Activated CD8-positive, alpha-beta memory T cell treated with anti-CD3 and anti-CD28 coated beads, Interleukin-2, amount 10 ng/mL, durations not matched to agents 7 days and 5 days (primary cell): ENCODE data around the gene GPC1. TPM values are rescaled to one million over a fixed set of nuclear protein-coding genes. Genes with fewer than 3 reads are reported as not detected.

Experiments used
- ATAC-seq: fragments of 150-1000 bp; cut with Tn5 transposase; one replicate; pipeline ENCODE4 v1.10.0; 2021; ENCODE audit warnings: moderate library complexity
- CTCF ChIA-PET: fragments of 350-600 bp; sonication (Branson Sonifier 250); formaldehyde crosslinking; loops from one replicate; lab custom pipeline; 2021; ENCODE audit warnings: antibody characterized with exemption; lab: Charles Lee
- DNase-seq: peaks from one replicate; pipeline ENCODE4 v3.0.0-alpha.2; 2020
- H3K27ac Mint-ChIP-seq: one replicate; pipeline ENCODE4 v1.8.0; 2021; ENCODE audit warnings: mild to moderate bottlenecking, mixed read lengths
- H3K27me3 Mint-ChIP-seq: one replicate; pipeline ENCODE4 v1.8.0; 2021; ENCODE audit warnings: mixed read lengths
- H3K36me3 Mint-ChIP-seq: one replicate; pipeline ENCODE4 v1.8.0; 2021; ENCODE audit warnings: mild to moderate bottlenecking, mixed read lengths
- H3K4me1 Mint-ChIP-seq: one replicate; pipeline ENCODE4 v1.8.0; 2021; ENCODE audit warnings: mixed read lengths
- H3K4me3 Mint-ChIP-seq: one replicate; pipeline ENCODE4 v1.8.0; 2021; ENCODE audit warnings: mild to moderate bottlenecking, moderate library complexity, mixed read lengths
- H3K9me3 Mint-ChIP-seq: one replicate; pipeline ENCODE4 v1.8.0; 2022; ENCODE audit warnings: low read depth, mixed read lengths
- total RNA-seq, 2 experiments: library from RNA; stranded (reverse); gene quantifications; one replicate each; pipeline ENCODE4 v1.2.3, GENCODE V29; 2021

The GPC1 gene
- total RNA-seq, 2 experiments from 2014 or later, result 3.2 to 4.5 TPM

DNA sequence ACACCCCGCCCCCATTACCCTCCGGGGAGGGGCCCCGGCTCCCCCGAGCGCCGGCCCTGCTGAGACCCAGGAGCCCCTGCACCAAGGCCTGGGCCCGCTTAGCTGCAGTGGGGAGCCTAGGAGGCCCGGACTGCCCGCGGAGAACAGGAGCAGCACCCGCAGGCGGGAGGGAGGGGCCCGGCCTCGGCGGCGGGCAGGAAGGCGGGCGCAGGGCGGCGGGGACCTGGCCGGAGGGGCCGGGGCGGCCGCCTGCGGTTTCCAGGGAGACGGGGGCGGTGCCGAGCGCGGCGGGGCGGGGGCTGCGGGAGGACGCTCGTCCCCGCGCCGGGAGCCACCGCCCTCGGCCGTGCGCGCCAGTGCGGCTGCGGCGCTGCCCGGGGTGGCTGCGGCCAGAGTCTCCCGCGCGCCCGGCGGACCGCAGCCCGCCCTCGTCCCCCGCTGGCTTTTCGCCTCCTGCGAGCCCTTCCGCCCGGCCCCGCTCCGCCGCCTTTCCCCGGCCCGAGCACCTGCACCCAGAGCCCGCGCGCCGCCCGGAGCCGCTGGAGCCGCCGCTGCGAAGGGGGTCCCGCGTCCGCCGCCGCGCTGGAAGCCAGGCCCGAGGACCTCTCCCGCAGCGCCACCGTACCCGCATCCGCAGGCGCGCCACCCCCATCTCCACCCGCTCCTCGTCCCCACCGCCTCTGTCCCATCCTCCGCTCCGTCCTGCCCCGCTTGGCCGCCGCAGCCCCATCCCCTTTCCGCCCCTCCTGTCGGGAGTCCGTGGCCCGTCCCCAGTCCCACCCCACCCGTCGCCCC lies 17.2 kb downstream of the GPC1 start:
- Mint-ChIP-seq H3K4me3 (no peak overlapping the region), H3K36me3 (no peaks in the 10 kb centered on the region), H3K27me3 (peaks cover 46% of the 10 kb centered on the region), H3K27ac (no peak overlapping the region), H3K4me1 (peaks cover 2% of the 10 kb centered on the region), H3K9me3 (no peaks in the 10 kb centered on the region)
- DNase-seq (no peak), ATAC-seq (no peak)
- CTCF ChIA-PET, result no interaction called here

GRCh38 chr2:240453461-240454105 lies 18.1 kb downstream of the GPC1 start:
- DNase-seq (no peak), ATAC-seq (no peak)
- CTCF ChIA-PET, result no interaction called here
- Mint-ChIP-seq H3K9me3 (no peaks in the 10 kb centered on the region), H3K4me1 (peaks cover 2% of the 10 kb centered on the region), H3K4me3 (no peak overlapping the region), H3K27me3 (peaks cover 46% of the 10 kb centered on the region), H3K27ac (no peak overlapping the region), H3K36me3 (no peaks in the 10 kb centered on the region)

DNA sequence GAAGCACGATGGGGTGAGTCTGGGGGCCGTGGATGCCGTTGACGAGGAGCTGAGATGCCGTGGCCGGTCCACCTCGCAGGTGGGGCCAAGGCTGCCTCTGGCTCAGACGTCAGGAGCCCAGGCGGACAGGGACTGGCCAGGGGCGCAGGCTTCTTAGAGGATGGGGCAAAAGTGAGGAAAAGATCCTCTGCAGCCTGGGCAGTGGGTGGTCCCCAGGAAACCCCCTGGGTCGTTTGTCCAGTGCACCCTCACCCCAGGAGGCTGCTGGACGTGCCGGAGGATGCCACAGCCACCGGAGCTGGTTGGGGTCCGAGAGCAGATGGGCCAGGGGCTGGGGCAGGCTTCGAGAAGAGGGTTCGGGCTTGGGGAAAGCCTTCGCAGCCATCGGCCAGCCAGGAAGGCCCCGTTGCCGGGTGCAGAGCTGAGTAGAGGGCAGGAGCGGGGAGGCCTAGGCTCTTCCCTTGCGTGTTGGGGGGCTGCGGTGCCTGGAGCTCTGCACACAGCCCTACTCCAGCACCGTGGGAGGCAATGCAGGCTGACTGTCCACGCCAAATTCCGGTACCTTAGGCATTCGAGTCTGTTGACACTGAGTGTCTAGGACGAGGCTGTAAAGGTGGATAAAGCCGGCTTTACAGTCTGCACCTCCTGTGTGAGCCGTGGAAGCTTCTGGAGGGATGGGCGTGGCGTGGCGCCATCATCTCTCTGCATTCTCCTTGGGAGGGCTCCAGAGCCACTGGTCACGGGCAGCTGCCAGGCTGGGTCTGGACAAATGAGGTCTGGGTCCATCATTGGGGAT lies 18.8 kb downstream of the GPC1 start:
- Mint-ChIP-seq H3K27ac (no peak overlapping the region), H3K27me3 (peaks cover 46% of the 10 kb centered on the region), H3K4me1 (peaks cover 2% of the 10 kb centered on the region), H3K4me3 (no peak overlapping the region), H3K9me3 (no peaks in the 10 kb centered on the region), H3K36me3 (no peaks in the 10 kb centered on the region)
- DNase-seq (no peak), ATAC-seq (no peak)
- CTCF ChIA-PET, result no interaction called here

DNA sequence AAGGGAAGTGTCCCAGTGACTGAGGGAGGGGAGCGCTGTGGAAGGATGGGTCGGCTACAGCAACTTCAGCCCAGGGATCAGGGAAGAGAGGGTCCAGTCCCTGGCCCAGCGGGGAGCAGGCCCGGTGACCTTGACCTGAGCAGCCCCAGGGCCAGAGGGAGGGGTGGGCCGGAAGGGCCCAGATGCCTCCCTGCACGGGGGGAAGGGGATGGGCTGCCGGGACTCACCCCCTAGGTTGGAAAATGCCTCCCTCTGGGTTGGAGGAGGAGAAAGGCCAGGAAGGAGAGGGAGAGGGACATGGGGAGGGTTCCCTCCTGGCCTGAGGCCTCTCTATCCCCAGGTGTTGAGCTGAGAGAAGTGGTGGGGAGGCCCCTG lies 19.8 kb downstream of the GPC1 start:
- ATAC-seq, result no peak
- H3K27ac Mint-ChIP-seq, result no peak overlapping the region
- H3K4me3 Mint-ChIP-seq, result no peak overlapping the region
- DNase-seq, result no peak
- peaks cover 2% of the 10 kb centered on the region for H3K4me1 Mint-ChIP-seq
- H3K9me3 Mint-ChIP-seq, result no peaks in the 10 kb centered on the region
- CTCF ChIA-PET, result no interaction called here
- no peaks in the 10 kb centered on the region for H3K36me3 Mint-ChIP-seq
- H3K27me3 Mint-ChIP-seq, result peaks cover 46% of the 10 kb centered on the region

GRCh38 chr2:240455647-240456446 lies 20.4 kb downstream of the GPC1 start:
- ATAC-seq, result no peak
- H3K27me3 Mint-ChIP-seq, result peaks cover 42% of the 10 kb centered on the region
- H3K36me3 Mint-ChIP-seq, result no peaks in the 10 kb centered on the region
- no peak for DNase-seq
- H3K4me1 Mint-ChIP-seq, result peaks cover 2% of the 10 kb centered on the region
- no peak overlapping the region for H3K4me3 Mint-ChIP-seq
- CTCF ChIA-PET, result no interaction called here
- H3K27ac Mint-ChIP-seq, result no peak overlapping the region
- H3K9me3 Mint-ChIP-seq, result no peaks in the 10 kb centered on the region

- ATAC-seq (no peak), DNase-seq (no peak)
- H3K27ac Mint-ChIP-seq, result no peak overlapping the region
- H3K27me3 Mint-ChIP-seq, result peaks cover 34% of the 10 kb centered on the region
- CTCF ChIA-PET, result no interaction called here
- no peak overlapping the region for H3K4me3 Mint-ChIP-seq
- no peaks in the 10 kb centered on the region for H3K36me3 Mint-ChIP-seq
- peaks cover 2% of the 10 kb centered on the region for H3K4me1 Mint-ChIP-seq
- no peaks in the 10 kb centered on the region for H3K9me3 Mint-ChIP-seq
These were observed 21.2 kb downstream of the GPC1 start for GRCh38 chr2:240456447-240457222.

- ATAC-seq, result no peak
- no peak overlapping the region for H3K4me3 Mint-ChIP-seq
- H3K27me3 Mint-ChIP-seq, result peaks cover 27% of the 10 kb centered on the region
- no peak for DNase-seq
- peaks cover 2% of the 10 kb centered on the region for H3K4me1 Mint-ChIP-seq
- no peaks in the 10 kb centered on the region for H3K36me3 Mint-ChIP-seq
- no peaks in the 10 kb centered on the region for H3K9me3 Mint-ChIP-seq
- H3K27ac Mint-ChIP-seq, result no peak overlapping the region
- CTCF ChIA-PET, result no interaction called here
These were observed 22.0 kb downstream of the GPC1 start for GRCh38 chr2:240457223-240458043.

DNA sequence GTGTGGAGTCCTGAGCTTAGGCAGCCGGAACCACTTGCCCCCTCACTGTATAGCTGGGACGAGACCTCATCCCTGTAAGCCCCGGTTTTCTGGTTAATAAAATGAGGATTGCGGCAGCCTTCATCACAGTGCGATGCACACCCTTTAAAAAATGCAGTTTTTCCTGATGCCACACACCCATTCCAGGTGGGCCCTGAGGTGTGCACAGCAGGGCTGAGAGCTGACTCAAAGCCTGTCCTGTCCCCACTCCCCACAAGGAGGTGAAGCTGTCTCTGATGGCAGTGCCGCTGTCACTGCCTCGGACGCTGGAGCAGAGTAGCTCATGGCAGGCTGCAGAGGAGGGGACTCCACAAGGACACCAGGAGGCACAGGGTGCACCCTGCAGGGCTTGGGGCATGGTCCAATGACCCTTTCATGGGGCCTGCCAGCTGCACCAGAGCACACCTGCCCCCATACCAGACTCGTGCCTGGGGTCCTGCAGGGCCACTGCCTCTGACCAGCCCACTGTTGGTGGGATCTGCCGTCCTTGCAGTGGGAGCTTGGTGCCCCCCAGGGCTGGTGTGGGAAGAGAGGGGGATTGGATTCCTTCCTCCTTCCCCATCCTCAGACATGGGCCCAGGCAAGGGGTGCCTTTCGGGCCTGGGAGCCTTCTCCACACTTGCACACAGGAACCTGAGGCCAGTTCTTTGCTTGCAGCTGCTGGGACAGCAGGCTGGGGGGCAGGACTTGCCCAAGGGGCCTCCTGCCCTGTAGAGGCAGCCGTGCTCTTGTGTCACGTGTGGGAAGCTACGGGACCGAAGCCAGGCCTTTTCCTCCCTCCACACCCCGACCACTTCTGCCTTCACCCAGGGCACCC lies 22.8 kb downstream of the GPC1 start:
- Mint-ChIP-seq H3K4me3 (no peak overlapping the region), H3K4me1 (peaks cover 2% of the 10 kb centered on the region)
- no peak for ATAC-seq

GRCh38 chr2:240458900-240459391 lies 23.5 kb downstream of the GPC1 start:
- H3K27ac Mint-ChIP-seq, result no peak overlapping the region
- CTCF ChIA-PET, result interaction anchor here (0.7 kb wide), 1 partner anchor 14 kb away, joined by 3 read pairs; no protein-coding TSS in a partner anchor
- H3K36me3 Mint-ChIP-seq, result no peaks in the 10 kb centered on the region
- H3K4me1 Mint-ChIP-seq, result peaks cover 1% of the 10 kb centered on the region
- ATAC-seq (no peak), DNase-seq (no peak)
- H3K27me3 Mint-ChIP-seq, result peaks cover 26% of the 10 kb centered on the region
- no peak overlapping the region for H3K4me3 Mint-ChIP-seq
- no peaks in the 10 kb centered on the region for H3K9me3 Mint-ChIP-seq

More for the DNA sequence above, 22.8 kb downstream of the GPC1 start:
- Mint-ChIP-seq H3K27ac (no peak overlapping the region), H3K36me3 (no peaks in the 10 kb centered on the region), H3K27me3 (peaks cover 27% of the 10 kb centered on the region), H3K9me3 (no peaks in the 10 kb centered on the region)
- DNase-seq, result no peak
- CTCF ChIA-PET, result no interaction called here

DNA sequence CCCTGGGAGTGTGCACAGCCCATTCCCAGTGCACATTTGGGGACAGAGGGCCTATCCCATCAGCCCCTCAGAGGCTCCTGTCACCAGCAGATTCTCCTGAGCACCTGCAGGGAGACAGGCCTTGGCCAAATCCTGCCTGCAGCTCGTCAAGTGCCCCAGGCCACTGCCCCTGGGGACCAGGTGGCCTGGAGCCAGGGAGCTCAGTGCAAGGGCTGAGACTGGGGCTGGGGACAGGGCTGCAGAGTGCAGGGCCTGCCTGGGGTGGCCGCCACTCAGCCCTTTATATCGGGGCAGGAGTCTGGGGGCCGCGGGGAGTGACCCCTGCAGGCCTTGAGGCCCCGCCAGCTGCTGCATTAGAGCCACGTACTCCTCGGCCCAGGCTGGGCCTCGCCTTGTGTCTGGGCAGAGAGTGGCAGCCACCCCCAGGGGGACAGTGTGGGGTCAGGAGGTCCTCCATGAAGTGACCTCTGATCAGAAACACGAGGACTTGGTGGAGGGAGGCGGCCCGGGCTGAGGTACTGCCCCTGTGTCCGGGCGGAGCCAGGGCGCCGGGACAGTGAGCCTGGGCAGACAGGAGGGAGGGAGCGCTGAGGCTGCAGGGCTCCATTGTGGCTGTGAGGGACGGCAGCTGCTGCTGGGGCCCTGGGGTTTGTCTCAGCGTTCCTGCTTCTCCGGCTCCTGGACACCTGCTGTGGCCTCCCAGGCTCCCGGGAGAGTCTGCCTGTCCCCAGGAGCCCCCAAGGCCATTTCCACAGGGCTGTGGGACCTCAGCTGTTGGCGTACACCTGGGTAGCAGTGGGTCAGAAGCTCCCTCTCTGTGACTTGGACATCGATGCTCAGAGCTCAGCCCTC lies 24.2 kb downstream of the GPC1 start:
- Mint-ChIP-seq H3K4me1 (no peaks in the 10 kb centered on the region), H3K9me3 (no peaks in the 10 kb centered on the region), H3K27me3 (peaks cover 20% of the 10 kb centered on the region), H3K27ac (no peak overlapping the region), H3K4me3 (no peak overlapping the region), H3K36me3 (no peaks in the 10 kb centered on the region)
- ATAC-seq, result no peak
- CTCF ChIA-PET, result interaction anchor here (0.7 kb wide), 1 partner anchor 14 kb away, joined by 3 read pairs; no protein-coding TSS in a partner anchor
- no peak for DNase-seq
